ENCODE measurements around the gene IQCH.

IQCH gene

GRCh38 chr15:67254238-67255175, at the start of gene IQCH, which contains the start of gene AAGAB:
TSS of gene IQCH (plus strand) at chr15:67254786. CDS start at chr15:67254897, 111 bp downstream.
TSS of gene AAGAB (minus strand) at chr15:67254661. CDS start at chr15:67254631, 30 bp downstream.
- peak; percentile 97 for DNase-seq (ENCODE audit: low spot score)

- no peak for DNase-seq (ENCODE audit: low spot score)
Observed at GRCh38 chr15:67207555-67208207, 46.9 kb upstream of the IQCH start.

- DNase-seq (ENCODE audit: low spot score): no peak
Observed at GRCh38 chr15:67208396-67208795, 46.2 kb upstream of the IQCH start.

- no peak for DNase-seq (ENCODE audit: low spot score)
Observed at GRCh38 chr15:67210555-67211168, 43.9 kb upstream of the IQCH start.

DNA sequence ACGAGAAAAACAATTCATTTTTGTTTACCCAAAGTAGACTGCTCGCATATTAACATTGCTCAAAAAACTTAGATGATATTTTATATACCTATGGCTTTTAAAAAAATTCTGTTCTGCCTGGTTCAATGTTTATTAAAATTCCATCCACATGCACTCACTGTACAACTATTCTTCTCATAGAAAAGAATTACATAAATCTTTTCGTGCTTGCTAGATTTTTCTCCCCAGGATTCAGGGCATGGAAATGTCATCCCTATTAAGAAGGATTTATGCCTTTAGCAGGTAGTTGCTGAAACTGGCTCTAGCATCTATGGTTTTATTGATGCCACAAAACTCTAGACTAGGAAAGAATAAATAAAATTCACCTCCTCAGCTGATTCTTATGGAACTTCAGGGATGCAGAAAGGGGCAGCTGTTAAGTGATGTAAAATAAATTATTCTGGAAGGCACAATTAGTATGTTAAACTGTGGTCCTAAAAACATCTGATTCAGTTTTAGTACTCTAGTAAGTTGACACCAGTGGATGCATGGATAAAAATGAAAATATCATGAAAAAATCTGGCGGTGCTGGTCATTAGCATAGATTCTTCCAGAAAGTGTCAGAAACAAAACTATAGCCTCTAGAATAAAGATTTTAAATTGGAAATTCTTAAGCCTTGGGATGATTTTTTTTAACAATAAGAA, 41.8 kb upstream of the IQCH start:
- DNase-seq (ENCODE audit: low spot score): no peak

DNA sequence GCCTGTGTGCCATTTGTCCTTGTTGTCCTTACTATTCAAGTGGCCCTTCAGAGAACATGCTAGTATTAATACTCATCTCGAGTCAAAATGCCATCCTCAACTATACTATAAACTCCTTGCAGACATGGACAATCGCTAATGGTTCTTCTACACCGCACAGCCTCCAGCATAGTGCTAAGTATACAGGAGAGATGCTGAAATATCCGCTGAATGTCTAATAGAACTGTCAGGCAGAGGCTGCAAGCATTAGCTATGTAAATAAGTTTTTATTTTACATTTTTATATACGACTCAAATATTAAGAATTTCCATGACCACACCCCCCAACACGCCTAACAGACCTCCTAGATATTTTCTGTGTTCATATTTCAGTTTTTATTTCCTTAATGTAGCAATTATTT, 39.5 kb upstream of the IQCH start:
- DNase-seq (ENCODE audit: low spot score): no peak

GRCh38 chr15:67216859-67217258, 37.7 kb upstream of the IQCH start:
- no peak for DNase-seq (ENCODE audit: low spot score)

- no peak for DNase-seq (ENCODE audit: low spot score)
Observed at GRCh38 chr15:67218428-67218827, 36.2 kb upstream of the IQCH start.

DNA sequence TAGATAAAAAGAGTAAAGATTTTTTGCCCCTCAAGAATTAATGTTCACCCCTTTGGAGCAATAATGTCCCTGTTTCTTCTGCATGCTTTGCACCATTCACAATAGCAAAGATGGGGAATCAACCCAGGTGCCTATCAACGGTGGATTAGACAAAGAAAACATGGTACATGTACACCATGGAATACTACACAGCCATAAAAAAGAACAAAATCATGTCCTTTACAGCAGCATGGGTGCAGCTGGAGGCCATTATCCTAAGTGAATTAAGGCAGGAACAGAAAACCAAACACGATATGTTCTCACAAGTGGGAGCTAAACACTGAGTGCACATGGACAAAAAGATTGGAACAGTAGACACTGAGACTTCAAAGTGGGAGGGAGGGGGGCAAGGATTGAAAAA, 35.3 kb upstream of the IQCH start:
- DNase-seq (ENCODE audit: low spot score): no peak

- DNase-seq (ENCODE audit: low spot score): no peak
Observed at GRCh38 chr15:67224889-67225288, 29.7 kb upstream of the IQCH start.

- DNase-seq (ENCODE audit: low spot score): no peak
Observed at GRCh38 chr15:67225336-67225735, 29.2 kb upstream of the IQCH start.

- no peak for DNase-seq (ENCODE audit: low spot score)
Observed at GRCh38 chr15:67227431-67227830, 27.2 kb upstream of the IQCH start.

DNA sequence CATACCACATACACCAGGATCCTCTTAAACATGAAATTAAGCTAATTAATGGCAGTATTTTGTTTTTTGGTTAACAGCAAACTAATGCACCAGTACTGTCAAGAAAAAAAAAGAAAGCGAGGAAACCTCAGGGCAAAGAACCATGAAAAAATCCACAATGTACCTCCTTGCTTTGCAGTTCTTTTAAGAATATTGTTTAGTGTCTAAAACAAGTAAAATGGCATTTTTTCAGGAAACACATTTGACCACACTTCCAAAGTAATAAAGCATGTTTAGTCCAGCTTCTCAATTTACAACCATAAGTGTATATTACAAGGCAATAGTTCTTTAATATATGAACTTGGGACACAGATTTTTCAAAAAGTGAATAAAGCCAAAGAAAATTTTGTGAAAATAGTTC, 26.7 kb upstream of the IQCH start:
- no peak for DNase-seq (ENCODE audit: low spot score)

DNA sequence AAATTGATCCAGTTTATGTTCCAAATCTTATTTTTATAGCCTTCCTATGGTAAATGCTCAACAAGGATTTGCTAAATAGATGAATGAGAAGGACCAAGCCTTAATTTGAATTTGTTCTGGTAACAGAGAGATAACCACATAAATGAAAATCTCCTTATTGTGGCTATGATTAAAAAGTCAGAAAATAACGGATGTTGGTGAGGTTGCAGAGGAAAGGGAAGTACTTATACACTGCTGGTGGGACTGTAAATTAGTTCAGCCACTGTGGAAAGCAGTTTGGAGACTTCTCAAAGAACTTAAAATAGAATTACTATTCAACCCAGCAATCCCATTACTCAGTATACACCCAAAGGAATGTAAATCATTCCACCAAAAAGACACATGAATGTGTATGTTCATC, 26.3 kb upstream of the IQCH start:
- no peak for DNase-seq (ENCODE audit: low spot score)

DNA sequence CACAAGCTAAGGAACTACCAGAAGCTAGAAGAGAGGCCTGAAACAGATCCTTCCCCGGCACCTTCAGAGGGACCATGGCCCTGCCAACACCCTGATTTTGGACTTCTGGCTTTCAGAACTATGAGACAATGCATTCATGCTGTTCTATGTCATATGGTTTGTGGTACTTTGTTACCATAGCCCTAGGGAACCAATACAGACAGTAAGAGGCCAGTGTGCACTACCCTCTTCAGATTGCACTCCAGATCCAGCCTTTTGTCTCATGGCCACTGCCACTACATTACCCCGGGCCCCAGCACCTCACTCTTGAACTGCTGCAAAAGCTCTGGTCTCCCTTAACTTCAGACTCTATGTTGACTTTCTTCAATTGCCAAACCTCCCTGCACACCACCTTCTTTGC, 24.1 kb upstream of the IQCH start:
- DNase-seq (ENCODE audit: low spot score): no peak

DNA sequence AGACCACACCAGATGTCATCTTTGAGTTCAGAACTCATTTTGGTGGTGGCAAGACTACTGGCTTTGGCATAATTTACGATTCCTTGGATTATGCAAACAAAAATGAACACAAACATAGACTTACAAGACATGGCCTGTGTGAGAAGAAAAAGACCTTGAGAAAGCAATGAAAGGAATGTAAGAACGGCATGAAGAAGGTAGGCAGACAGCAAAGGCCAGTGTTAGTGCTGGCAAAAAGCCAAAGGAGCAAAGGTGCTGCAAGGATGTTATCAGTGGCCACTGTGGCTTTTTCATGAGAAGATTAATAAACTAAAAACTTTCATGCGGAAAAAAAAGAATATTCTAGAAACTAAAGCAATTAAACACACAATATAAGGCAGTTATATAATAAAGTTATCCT, 22.0 kb upstream of the IQCH start:
- no peak for DNase-seq (ENCODE audit: low spot score)

- DNase-seq (ENCODE audit: low spot score): peak; percentile 52
Observed at GRCh38 chr15:67240235-67241131, 14.1 kb upstream of the IQCH start.

DNA sequence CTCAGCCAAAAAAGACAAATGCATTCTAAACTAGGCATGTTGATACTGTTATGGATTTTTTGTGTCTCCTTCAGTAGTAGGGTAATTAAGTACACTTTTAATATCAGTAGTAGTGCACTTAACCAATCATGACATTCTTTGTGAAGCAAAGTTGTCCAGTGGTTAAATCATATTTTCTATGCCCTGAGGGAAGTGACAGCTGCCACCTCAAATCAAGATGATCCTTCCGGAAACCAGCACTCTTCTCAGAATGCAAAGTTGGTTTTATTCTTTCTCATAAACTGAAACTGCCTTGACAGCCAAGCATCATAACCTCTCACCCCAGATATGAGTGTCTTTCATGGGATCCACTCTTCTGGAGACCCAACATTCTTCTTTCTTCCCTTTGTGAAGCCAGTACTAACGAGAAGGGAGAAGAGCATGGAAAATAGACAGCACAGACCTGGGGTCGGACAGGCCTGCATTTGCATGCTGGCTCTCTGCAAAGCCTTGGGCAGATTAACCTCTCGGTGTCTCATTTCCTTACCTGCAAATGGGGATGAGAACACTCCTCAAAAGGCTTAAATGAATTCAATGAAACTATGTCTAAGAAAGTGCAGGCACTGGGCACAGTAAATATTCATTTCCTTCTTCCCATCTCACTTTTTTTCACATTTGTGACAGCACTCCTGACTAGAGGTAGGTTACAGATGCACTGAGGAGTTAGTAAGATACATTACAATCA, 13.3 kb upstream of the IQCH start:
- DNase-seq (ENCODE audit: low spot score): no peak

- no peak for DNase-seq (ENCODE audit: low spot score)
Observed at GRCh38 chr15:67242708-67243111, 11.9 kb upstream of the IQCH start.

GRCh38 chr15:67244971-67245478, 9.6 kb upstream of the IQCH start:
- DNase-seq (ENCODE audit: low spot score): no peak

Measured in D341Med (cell line).